NK-92 (cell line): ENCODE measurements around the gene ELK4.

Source experiments
- DNase-seq: peaks from one replicate; lab custom pipeline; 2025; ENCODE audit not compliant: unreplicated experiment; lab: John Stamatoyannopoulos, UW

ELK4 gene

DNA sequence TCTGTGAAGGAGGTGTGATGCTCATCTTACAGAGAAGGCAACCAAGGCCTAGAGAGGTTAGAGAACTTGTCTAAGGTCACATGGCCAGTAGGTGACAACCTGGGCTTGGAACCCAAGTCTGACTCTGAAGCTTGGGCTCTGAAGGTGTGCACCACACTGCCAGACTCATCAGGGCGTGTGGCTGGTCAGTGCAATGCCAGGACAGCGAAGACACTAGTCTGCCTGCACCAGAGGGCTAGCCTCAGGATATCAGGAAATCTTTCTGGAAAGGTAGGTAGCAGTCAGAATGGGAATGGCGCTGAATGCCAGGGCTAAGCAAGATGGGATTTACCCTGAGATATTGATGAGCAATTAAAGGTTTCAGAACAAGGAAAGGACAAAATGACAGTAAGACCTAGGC, 34.9 kb downstream of the ELK4 start:
- no peak for DNase-seq

DNA sequence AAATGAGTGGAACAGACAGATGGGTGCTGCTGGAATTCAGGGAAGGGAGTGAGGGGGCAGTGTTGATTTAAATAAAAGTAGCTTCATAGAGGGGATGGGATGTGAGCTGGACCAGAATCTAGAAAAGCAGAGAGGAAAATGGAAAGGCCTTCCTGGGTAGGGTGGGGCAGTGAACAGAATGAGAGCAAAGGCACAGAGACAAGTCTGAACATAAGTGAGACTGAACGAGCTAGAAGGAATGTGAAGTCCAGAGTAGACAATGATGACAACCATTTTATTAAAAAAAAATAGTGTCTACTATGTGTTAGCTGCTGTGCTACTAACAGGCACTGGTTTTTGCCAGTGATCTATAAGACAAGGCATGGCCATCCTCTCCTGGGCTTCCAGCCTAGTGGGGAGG, 36.0 kb downstream of the ELK4 start:
- no peak for DNase-seq

DNA sequence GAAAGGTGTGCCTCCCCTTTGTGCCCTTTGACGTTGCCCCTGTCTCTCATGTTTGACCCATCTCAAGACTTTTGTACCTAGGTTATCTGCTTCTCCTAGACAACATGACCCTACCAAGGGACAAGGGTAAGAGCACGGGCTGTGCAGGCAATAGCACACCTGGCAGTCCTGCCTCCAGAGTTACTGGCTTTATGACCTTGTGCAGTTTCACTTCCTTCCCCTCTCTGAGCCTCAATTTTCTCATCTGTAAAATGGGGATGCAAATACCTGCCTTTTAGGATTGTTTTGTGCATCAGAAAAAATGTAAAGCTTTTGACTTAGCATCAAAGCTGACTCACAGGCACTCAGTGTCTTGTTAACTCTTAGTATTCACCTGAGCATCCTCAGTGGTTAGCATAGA, 36.4 kb downstream of the ELK4 start:
- no peak for DNase-seq

DNA sequence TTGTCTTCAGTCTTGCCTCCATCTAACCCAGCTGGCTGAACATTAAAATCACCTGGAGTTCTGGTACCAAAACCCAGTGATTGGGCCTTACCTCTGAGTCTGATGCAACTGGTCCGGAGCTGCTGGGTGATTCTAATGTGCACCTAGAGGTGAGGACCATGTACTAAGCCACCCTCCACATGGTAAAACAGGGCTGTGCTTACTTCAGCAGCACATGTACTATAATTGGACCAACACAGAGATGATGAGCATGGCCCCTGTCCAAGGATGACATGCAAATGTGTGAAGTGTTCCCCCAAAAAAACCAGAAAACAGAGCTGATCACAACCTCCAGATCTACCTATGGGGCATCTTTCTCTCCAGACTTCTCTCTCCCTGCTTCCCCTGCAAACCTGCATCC, 37.0 kb downstream of the ELK4 start:
- DNase-seq, result no peak

DNA sequence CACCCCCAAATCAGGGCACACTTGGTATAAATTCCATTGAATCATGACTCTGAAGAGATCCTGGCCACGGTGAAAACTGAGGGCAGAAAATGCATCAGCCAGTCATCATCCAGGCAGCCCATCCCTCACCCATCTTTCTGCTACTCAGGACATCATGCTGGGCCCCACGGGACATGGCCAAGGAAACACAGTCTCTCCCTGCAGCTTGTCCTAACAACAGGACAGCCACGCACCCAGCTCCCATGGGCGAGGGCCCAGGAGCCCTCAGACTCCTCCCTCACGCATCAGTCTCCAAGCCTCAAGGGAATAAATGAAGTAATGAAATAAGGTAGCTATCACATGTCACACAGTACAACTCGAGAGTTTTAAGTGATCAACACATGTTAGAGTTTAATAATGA, 37.8 kb downstream of the ELK4 start:
- no peak for DNase-seq

DNA sequence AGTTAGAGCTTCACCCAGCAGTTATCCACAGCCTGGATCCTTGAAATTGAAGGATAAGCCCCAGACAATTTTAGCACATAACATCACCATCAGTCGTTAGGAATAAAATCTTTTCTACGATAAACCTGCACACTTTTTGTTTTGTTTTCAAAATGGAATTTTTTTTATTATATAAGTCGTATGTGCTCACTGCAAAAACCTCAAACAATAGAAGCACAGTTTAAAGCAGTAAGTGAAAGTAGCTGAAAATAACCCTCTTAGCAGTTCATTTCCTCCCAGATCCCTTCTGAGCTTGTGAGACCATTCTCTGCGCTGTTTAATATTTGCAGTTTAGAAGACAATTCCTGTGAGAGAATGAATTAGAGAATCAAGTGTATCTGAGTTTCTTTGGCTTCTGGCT, 38.3 kb downstream of the ELK4 start:
- DNase-seq, result no peak

DNA sequence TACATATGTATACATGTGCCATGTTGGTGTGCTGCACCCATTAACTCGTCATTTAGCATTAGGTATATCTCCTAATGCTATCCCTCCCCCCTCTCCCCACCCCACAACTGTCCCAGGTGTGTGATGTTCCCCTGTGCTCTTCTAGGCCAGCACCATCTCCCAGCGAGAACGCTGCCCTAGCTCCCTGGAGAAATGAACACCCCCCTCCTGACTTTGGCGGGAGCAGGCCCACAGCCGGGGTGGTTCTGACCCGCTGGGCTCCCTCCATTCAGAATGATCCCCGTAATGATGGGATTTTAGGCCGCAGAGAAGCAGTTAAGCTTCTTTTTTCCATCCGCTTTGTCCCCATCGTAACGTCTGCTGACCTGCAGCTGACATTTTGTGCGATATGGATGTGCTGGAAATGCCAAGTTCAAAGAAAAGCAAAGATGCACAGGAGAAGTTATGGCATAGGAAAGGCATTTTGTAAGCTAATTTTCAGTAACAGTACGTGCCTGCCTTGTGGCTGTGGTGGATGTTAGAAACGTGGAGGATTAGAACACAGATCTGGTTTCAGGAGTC, 39.3 kb downstream of the ELK4 start:
- no peak for DNase-seq

DNA sequence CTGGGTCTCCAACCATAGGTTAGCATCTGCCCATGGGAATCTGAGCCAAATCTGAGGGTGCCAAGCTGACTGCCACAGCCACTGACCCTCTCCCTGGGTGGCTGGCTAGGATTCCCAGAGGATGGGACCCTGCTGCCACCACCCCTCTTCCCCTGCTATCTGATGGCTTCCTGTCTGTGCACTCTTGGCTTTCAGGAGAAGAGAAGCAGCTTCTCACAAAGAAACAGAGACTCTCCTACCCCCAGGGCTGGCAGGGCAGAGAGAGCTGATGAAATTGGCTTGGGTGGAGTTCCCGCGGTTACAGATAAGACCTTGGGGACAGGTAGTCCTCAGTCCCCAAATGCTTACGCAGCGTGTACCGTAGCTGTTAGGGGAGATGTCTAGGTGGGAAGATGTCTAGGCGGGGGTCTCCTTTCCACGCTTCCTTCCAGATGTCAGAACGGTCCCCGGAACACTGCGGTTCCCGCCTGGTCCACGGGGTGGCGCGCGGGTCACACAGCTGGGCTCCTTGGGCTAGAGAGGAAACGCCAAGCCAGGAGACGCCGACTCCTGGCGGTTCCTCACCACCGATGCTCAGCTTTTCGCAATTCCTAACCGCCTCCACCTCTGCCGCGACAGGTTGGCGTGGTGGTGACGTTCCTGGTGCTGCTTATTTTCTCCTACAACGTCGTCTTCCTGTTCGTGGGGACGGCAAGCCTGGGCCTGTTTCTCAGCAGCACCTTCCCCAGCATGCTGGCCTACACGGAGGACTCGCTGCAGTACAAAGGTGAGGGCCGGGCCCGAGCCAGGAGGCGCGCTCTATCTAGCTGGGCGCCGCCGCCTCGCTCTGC, 40.1 kb downstream of the ELK4 start:
- DNase-seq, result no peak

DNA sequence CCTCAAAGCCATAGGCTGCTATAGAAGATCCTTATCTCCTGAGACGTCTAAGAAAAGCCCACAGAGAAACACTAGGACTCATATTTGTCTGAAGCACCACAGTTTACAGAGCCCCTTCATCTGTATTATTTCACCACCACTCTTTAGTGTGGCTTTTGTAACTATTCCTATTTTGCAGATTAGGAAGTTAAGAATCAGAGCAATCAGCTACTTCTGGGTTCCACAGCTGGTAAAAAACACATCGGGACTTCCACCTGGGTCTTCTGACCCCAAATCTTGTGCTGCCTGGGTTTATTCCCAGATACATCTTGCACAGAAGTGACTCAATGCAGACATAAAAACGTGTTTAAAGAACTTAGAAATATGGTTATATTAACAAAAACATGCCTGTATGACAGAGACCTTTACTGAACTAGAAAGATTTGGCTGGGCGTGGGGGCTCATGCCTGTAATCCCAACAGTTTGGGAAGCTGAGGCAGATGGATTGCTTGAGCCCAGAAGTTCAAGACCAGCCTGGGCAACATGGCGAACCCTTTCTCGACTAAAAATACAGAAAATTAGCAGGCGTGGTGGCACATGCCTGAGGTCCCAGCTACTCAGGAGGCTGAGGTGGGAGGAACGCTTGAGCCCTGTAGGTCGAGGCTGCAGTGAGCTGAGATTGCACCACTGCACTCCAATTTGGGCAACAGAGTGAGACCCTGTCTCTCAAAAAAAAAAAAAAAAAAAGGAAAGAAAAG, 40.9 kb downstream of the ELK4 start:
- no peak for DNase-seq

DNA sequence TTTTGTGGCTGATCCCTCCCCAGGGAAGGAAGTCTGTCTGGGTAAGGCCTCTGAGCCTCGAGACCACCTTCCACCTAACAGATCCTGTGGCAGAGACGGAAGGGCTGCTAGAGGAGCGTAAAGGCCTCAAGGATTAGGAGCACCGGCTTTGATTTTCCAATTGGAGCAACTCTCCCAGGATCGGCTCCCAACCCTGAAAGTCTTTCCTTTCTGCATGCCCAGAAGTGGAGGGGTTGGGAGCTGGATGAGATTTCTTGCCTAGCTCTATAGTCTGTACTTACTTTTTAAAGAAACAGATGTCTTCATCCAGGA, 41.4 kb downstream of the ELK4 start:
- no peak for DNase-seq

DNA sequence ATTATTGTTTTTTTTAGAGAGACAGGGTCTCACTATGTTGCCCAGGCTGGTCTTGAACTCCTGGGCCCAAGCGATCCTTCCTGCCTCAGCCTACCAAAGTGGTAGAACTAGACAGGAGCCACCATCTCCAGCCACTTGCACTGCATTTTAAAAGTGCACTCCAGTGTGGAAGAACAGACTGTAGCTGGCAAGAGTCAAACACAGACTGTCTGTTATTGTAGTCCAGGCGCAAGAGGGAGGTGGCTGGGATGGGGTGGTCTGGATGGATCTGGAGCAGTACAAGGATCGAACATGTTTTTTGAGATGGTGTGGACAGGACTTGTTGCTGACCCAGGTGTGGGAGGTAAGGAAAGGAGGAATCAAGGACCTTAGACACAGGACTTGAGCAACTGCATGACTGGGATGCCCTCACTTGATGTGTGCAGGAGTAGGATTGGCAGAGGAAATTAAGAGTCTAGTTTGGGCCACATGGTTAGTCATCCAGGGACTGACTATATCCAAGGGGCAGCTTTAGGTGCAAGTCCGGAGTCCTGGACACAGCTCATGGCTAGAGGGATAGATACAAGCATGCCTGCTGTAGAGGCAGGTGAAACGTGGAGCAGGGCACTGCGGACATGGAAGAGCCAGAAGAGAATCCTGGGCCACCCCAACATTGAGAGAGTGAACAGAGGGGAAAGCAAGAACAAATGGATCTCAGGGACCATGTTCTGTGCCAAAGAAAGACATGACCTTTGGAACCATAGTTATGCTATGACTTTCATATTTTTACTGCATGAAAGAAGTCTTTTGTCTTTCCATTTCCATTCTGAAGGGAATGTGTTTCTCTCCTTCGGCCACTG, 42.0 kb downstream of the ELK4 start:
- no peak for DNase-seq

DNA sequence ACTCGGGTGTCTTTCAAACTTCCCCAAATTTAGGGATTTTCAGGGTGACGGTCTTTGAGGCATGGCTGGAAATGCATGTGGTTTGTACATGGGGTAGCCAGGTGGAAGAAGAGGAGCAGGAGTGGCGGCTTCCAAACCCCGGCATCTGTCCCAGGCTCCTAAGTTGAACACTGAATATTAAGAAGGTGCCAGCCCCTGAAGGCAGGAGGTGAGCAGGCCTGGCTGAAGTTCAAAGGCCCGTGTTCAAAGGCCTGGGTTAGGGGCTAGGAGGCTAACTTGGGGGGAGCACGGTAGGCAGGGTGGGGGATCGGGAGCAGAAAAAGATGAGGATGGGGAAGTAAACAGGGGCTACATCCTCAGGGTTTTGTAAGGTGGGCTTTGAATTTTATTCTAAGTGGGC, 42.8 kb downstream of the ELK4 start:
- DNase-seq, result no peak

DNA sequence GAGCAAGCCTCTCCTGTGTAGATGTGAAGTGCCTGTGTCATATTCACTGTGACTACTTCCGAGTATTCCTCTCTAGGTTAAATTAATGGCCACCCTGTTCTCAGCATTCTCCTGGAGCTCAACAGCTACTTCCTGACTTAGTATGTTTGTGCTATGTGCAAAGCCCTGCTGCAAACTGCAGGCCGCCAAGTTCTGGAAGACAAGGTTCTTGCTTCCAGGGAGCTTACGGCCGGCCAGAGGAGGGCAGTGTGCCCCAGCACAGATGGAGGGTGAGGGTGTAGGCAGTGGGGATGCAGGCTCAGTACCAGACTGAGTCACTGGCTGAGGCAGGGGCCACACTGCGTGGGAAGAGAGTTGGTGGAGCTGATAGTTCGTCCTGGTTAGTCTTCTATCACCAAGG, 43.2 kb downstream of the ELK4 start:
- no peak for DNase-seq

DNA sequence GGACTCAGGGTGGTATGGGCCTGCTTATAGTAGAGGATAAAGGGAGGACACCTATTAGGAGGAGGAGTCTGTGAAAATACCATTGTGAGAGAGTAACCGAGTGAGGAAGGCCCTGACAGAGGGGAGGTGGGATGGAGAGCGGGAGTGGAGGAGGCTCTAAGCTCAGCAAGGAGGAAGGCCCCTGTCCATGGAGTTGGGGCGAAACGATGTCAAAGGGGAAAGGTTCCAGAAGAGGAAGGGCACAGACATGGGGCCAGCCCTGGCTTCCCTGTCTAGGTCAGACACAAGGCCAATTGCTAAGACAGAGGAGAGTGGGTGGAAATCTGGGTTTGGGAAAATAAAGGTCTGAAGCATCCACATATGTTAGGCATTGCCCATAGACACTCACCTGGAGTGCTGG, 44.2 kb downstream of the ELK4 start:
- DNase-seq, result no peak

DNA sequence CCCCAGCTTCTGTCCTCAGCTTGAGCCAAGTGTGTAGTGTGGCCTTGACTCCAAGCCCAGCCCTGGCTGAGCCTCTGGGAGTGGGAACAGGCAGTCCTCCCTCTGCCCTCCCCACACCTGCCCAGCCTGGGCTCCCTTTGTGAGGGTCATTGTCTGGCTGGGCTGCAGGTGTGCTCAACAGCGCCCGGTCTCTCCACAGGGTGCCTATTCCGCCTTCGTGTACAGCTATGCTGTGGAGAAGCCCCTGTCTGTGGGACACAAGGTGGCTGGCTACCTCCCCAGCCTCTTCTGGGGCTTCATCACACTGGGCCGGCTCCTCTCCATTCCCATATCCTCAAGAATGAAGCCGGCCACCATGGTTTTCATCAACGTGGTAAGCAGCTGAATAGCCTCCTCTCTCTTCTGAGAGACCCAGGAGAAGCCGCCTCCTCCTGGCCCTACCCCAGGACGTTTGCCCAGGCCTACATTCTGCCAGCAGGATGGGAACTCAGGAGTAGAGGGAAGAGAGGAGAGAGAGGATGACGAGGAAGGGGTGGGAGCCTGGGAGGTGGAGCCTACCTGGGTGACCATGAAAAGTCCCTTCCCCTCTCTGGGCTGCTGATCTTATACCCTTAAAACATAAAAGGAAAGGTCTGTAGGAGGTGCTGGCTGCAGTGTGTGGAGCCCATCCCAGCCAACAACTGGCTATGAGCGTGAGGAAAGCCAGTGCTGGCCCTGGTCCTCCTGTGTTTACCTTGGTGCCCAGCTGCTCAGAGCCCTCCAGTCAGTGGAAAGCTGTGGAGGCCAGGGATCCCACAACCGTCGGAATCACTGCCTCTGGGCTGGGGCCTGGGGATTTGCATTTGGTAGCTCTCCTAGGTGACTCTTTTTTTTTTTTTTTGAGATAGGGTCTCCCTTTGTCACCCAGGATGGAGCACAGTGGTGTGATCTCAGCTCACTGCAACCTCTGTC, 45.7 kb downstream of the ELK4 start:
- no peak for DNase-seq

DNA sequence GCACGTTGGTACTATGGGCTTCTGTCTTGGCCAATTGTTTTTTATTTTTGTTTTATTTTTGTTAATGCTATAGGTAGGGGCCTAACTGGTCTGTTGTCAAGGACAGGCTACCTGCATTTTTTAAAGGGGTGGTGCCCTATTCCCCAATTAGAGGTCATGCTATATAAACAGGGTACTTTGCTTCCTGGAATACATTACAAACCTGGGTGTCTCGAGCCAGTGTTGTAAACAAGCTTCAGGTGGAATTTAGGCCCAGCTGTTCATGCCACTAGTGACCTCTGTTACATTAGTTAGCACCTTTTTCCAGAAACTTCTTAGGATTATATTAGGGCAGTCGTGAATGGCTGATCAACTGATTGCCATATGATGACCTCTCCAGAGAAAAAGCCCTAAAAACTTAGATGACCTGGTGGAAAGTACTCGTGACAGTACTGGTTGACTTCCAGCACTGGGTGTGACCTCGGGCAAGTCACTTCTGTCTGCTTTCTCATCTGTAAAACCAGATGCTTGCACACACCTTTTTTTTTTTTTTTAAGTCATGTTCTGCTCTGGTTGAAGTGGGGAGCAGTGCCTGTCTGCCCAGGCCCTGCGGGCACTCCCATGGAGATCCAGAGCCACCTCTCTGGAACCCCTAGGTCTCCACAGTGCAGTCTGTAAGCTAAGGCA, 46.5 kb downstream of the ELK4 start:
- DNase-seq, result no peak

DNA sequence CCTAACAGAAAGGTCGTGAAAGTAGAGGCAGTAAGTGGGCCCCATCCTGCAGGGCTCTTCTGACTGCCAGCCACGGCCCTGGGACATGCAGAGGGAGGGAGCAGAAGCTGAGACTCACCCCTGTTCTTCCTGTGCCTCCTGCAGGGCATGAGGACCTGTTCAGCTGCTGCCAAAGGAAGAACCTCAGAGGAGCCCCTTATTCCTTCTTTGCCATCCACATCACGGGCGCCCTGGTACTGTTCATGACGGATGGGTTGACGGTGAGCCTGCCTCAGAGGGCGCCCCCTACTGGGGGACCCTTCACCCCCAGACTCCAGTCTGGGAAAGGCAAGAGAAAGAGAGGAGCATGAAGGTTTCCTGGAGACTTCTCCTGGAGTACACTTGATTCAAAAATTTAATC, 47.1 kb downstream of the ELK4 start:
- DNase-seq, result no peak

DNA sequence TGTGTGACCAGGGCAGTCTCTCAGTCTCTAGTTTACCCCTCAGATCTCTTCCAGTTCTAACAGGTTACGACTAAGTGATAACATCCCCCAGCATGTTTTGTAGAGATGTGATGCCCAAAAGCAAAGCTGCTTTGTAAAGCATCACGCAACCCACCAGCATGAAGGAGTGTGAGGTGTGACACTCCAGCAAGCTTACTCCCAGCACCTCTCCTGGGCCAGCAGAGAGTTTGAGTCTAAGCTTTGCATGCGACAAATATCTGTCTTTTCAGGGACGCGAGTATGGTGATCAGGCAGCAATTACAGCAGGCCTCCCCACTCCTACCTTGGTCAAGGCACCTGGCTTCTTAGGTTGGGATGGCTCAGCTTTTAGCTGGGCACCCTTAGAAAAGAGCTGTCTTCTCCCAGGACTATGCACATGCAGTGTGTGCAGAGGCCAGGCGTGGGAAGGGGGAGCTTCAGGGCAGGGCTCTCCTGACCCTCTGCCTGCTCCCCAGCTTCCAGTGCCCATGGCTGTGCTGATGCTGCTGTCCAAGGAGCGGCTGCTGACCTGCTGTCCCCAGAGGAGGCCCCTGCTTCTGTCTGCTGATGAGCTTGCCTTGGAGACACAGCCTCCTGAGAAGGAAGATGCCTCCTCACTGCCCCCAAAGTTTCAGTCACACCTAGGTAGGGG, 48.2 kb downstream of the ELK4 start:
- DNase-seq, result no peak

DNA sequence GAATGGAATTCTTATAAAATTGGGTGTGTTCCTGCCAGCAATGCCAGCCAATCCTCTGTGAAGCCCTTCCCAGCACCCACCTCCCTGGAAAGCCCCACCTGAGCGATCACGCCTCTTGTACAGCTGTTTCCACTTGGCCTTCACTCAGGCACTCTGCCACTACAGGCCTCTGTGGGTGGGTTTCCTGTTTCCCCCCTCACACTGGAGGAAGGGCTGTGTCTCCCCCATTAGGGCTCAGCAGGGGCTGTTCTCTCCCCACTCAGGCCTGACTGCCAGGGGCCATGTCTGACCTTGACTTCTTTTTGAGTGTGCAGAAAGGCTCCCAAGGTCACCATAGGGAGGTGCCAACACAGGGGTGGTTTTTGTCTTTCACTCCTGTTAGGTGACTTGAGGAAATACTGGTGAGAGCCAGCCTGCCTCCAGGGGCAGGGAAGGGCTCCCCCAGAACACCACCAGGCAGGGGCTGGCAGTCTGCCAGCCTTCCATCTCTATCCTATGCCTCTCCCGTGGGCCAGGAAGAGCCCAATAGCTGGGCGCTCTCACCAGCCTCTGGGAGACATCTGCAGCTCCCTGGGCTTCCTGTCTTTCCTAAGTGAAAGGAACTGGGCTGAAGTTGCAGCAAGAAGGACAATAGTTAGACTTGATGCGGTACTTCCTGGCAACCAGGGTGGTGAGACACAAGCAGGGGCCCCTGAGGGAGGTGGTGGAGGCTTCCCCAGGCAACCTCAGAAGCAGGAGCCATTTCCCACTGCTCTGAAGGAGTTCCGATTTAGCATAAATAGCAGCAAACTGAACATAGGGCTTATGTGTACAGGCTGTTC, 49.1 kb downstream of the ELK4 start:
- no peak for DNase-seq
